ENCODE measurements around the gene TCF7L1. TPM values are rescaled to one million over a fixed set of nuclear protein-coding genes. Genes with fewer than 3 reads are reported as not detected.

The TCF7L1 gene
- total and polyA plus RNA-seq, 2 of the 13 experiments (the other 11 are each of a cell fraction or from before 2014, with no cell fraction given): 0.04 to 0.15 TPM

DNA sequence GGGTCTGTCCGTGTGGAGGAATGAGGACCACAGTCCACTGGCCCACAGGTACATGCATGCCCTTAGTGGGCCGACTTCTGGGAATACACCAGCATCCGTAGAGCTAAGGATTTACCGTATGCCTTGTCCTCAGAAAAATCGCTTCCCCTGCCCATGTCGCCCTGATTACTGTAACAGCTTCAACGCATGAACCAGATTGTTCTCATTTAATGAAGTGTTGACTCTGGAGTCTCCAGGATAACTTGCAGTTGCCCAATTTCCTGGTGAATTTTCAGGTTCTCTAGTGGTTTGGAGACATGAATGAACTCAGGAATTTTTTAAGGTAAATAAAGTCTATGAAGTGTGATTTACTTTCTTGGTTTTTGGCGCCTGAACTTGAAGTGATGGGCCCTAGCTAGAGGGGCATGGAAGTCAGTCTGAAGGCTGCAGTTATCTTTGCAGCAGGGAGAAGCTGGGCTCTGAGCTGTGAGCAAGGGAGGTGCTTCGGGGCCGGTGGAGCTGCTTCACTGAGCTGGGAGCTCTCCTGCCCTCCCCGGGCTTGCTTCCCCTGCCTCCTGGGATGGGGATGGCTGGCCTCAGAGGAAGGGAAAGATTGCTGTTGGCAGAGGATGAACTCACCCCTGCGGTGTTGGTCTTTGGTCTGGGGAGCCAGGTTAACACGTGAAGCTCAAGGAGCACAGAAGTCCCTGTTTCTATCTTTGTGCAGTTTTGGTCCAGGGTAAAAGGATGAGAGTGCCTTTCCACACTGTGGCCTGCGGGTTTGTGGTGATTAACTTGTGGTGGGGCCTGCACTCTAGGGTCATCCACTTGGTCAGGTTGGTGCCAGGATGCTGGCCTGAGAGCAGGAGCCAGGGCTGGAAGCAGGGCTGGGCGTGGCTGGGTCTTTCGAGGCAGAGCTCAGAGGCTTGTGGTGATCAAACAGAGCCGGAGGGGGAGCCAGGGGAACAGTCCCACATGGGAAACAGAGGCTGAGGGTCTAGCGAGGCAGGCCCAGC, 28.1 kb downstream of the TCF7L1 start:
- in situ Hi-C loops (cut with HindIII; ENCODE audit: extremely low pct_ligation_motif_present, low pct_unique_long_range_greater_than_20kb): no loop called here
- CTCF ChIA-PET (ENCODE audit: low intra/inter-chr PET ratio, low total read pairs): no interaction called here
- WGBS (ENCODE audit: low lambda C conversion rate): 32% methylated on average over 18 of the region's 18 CpGs

GRCh38 chr2:85162746-85163301, 29.6 kb downstream of the TCF7L1 start:
- Histone ChIP-seq H4K20me1 (ENCODE audit: insufficient read depth, low read length) (no peaks in the 10 kb centered on the region), H2AFZ (ENCODE audit: low read length) (no peak overlapping the region), H3K9ac (ENCODE audit: insufficient read depth, low read depth, low read length) (no peak overlapping the region), H3K4me3 (replicated peaks in 1 of 3; ENCODE audit: insufficient read depth in 1 of 3, low read depth in 2 of 3, low read length in 3 of 3) (no peak overlapping the region), H3K27me3 (ENCODE audit: control insufficient read depth in 1 of 2, insufficient read depth in 2 of 2, low read length in 2 of 2) (peaks cover 4 to 61% of the 10 kb centered on the region in 2 experiments; a peak in 4 of 5 replicates), H3K4me2 (ENCODE audit: low read depth, low read length) (no peak overlapping the region), H3K79me2 (ENCODE audit: insufficient read depth, low read length) (no peaks in the 10 kb centered on the region), H3K9me3 (ENCODE audit: low read length) (no peaks in the 10 kb centered on the region), H3K36me3 (replicated peaks in 1 of 2; ENCODE audit: control insufficient read depth in 1 of 2, insufficient read depth in 2 of 2, low read length in 2 of 2) (no peaks in the 10 kb centered on the region), H3K27ac (ENCODE audit: extremely low read length, insufficient read depth, low read length) (no peak overlapping the region), H3K4me1 (ENCODE audit: insufficient read depth, low read length) (peaks cover 18% of the 10 kb centered on the region)
- ChIA-PET POLR2A (interaction anchor here (0.9 kb wide), 1 partner anchor 10 kb away, joined by 3 read pairs; no protein-coding TSS in a partner anchor), CTCF (ENCODE audit: low intra/inter-chr PET ratio, low total read pairs) (no interaction called here)
- in situ Hi-C loops (cut with HindIII; ENCODE audit: extremely low pct_ligation_motif_present, low pct_unique_long_range_greater_than_20kb) (no loop called here), intact Hi-C loops (cut with micrococcal nuclease; ENCODE audit: unreplicated experiment) (no loop called here)
- DNase-seq (ENCODE audit: low spot score) (no peak), ATAC-seq (no peak), FAIRE-seq (no peak)
- TF ChIP-seq U2AF2 (IDR thresholded peaks at IDR 0.05; ENCODE audit: low read depth, low read length): no peak
- TF ChIP-seq ZNF816 (CRISPR knock-in tag; IDR thresholded peaks at IDR 0.05; ENCODE audit: borderline replicate concordance): no peak
- TF ChIP-seq ZMAT3 (CRISPR knock-in tag; conservative IDR thresholded peaks at IDR 0.05): no peak
- no peak for TF ChIP-seq ATF6 (CRISPR knock-in tag; conservative IDR thresholded peaks at IDR 0.05)
- no peak for TF ChIP-seq HHEX (CRISPR knock-in tag; IDR thresholded peaks at IDR 0.05)
- TF ChIP-seq NAIF1 (CRISPR knock-in tag; IDR thresholded peaks at IDR 0.05; ENCODE audit: borderline replicate concordance): no peak
- TF ChIP-seq ZNF792 (CRISPR knock-in tag; IDR thresholded peaks at IDR 0.05): no peak
- no peak for TF ChIP-seq ZBTB46 (CRISPR knock-in tag; IDR thresholded peaks at IDR 0.05; ENCODE audit: borderline replicate concordance)
- no peak for TF ChIP-seq NR2F6 (IDR thresholded peaks at IDR 0.05)
- TF ChIP-seq NR2F6 (CRISPR knock-in tag; IDR thresholded peaks at IDR 0.05): no peak
- TF ChIP-seq ZNF644 (CRISPR knock-in tag; IDR thresholded peaks at IDR 0.05; ENCODE audit: low read depth): no peak
- no peak for TF ChIP-seq ZFP37 (CRISPR knock-in tag; IDR thresholded peaks at IDR 0.05; ENCODE audit: borderline replicate concordance)
- TF ChIP-seq KDM2A (CRISPR knock-in tag; IDR thresholded peaks at IDR 0.05; ENCODE audit: borderline replicate concordance, low read depth): no peak
- BruUV-seq (replicated peaks): no TSS peak
- 3% methylated on average over 8 of the region's 8 CpGs for WGBS (ENCODE audit: low lambda C conversion rate)

More for the DNA sequence above, 28.1 kb downstream of the TCF7L1 start:
- H3K4me2 ChIP-seq (ENCODE audit: low read depth, low read length): no peak overlapping the region
- H3K4me3 ChIP-seq (replicated peaks in 1 of 3; ENCODE audit: insufficient read depth in 1 of 3, low read depth in 2 of 3, low read length in 3 of 3): no peak overlapping the region
- TF ChIP-seq ZNF350 (CRISPR knock-in tag; IDR thresholded peaks at IDR 0.05; ENCODE audit: borderline replicate concordance, low read depth): 0 out of 2 replicates have a peak, but pooled peaks have one; percentile 31
- TF ChIP-seq SKI (IDR thresholded peaks at IDR 0.05; ENCODE audit: partially characterized antibody): no peak
- BruUV-seq (replicated peaks): no TSS peak
- no peaks in the 10 kb centered on the region for H3K36me3 ChIP-seq (replicated peaks in 1 of 2; ENCODE audit: control insufficient read depth in 1 of 2, insufficient read depth in 2 of 2, low read length in 2 of 2)
- no peak overlapping the region for H2AFZ ChIP-seq (ENCODE audit: low read length)
- POLR2A ChIA-PET: no interaction called here
- peaks cover 4 to 68% of the 10 kb centered on the region in 2 experiments; a peak in 4 of 5 replicates for H3K27me3 ChIP-seq (ENCODE audit: control insufficient read depth in 1 of 2, insufficient read depth in 2 of 2, low read length in 2 of 2)
- no peak overlapping the region for H3K27ac ChIP-seq (ENCODE audit: extremely low read length, insufficient read depth, low read length)
- no peaks in the 10 kb centered on the region for H3K9me3 ChIP-seq (ENCODE audit: low read length)
- ATAC-seq (no peak), FAIRE-seq (peak; percentile 37), DNase-seq (ENCODE audit: low spot score) (no peak)
- no peaks in the 10 kb centered on the region for H3K79me2 ChIP-seq (ENCODE audit: insufficient read depth, low read length)
- peaks cover 18% of the 10 kb centered on the region for H3K4me1 ChIP-seq (ENCODE audit: insufficient read depth, low read length)
- intact Hi-C loops (cut with micrococcal nuclease; ENCODE audit: unreplicated experiment): no loop called here
- no peaks in the 10 kb centered on the region for H4K20me1 ChIP-seq (ENCODE audit: insufficient read depth, low read length)
- no peak overlapping the region for H3K9ac ChIP-seq (ENCODE audit: insufficient read depth, low read depth, low read length)

Measured in HepG2 (cell line).